Ishikawa (cell line): Measurements from ENCODE around the gene CD79B.

Source experiments
- CEBPB ChIP-seq: IDR thresholded peaks from 2 replicates; pipeline ENCODE4 v1.6.1; 2012
- CREB1 ChIP-seq: IDR thresholded peaks from 2 replicates; pipeline ENCODE4 v1.6.1; 2012; ENCODE audit warnings: low read depth
- EGR1 ChIP-seq: IDR thresholded peaks from 2 replicates; pipeline ENCODE4 v1.6.1; 2012
- EP300 ChIP-seq: IDR thresholded peaks from 2 replicates; pipeline ENCODE4 v1.6.1; 2012; ENCODE audit warnings: borderline replicate concordance
- NFIC ChIP-seq: IDR thresholded peaks from 2 replicates; pipeline ENCODE4 v1.6.1; 2012
- RAD21 ChIP-seq: IDR thresholded peaks from 2 replicates; pipeline ENCODE4 v1.6.1; 2012; ENCODE audit warnings: low read depth
- TAF1 ChIP-seq: IDR thresholded peaks from 2 replicates; pipeline ENCODE4 v1.6.1; 2012; ENCODE audit warnings: low read depth, mild to moderate bottlenecking
- TCF12 ChIP-seq: IDR thresholded peaks from 2 replicates; pipeline ENCODE4 v1.6.1; 2012; ENCODE audit warnings: low read depth
- YY1 ChIP-seq: IDR thresholded peaks from 2 replicates; pipeline ENCODE4 v1.6.1; 2012; ENCODE audit warnings: low read depth
- TF ChIP-seq, protein P1 (sequence below): IDR thresholded peaks from 2 replicates; pipeline ENCODE4 v1.6.1; 2012
- TF ChIP-seq, protein P2 (sequence below): IDR thresholded peaks from 2 replicates; pipeline ENCODE4 v1.6.1; 2012; ENCODE audit warnings: low read depth, mild to moderate bottlenecking

DNA sequence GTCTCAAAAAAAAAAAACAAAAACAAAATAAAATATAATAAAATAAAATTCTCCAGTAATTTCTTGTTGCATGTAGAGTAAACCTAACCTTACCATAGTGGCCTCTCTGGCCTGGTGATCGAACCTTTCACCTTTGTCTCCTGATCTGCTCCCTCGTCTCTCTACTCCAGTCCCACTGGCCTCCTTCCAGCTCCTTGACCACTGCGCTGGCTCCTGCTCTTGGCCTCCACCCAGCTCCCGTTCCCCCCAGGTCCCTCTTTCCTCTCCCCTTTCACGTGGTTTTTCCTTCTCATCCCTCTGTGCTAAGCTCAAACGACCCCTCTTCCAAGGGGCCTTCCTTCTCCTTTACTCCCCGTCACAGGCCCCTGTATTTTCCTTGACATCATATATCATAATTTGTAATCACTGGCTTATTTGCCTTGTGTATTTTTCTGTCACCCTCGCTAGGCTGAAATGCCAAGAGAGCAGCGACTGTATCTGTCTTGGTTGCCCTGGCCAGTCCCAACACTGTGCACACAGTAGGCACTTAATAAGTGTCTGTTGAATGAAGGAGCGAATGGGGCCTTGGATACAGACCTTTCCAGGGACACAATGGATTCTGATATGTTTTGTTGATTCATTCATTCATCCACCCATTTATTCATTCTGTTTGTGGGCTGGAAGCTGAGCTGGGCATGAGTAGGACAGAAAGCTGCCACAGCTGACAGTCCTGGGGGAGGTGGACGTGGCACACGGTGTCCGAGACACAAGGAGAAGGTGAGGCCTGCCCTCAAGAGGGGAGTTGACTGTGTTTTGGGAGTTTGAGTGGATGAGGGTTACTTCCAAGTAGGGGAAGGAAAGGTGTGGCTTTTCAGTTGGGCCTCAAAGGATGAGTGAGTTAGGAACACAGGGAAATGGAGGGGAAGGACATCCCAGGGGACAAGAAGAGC lies 46.4 kb upstream of the CD79B start:
- no peak for TF ChIP-seq NFIC
- no peak for TF ChIP-seq EGR1
- no peak for TF ChIP-seq CREB1
- TF ChIP-seq, protein P1, sequence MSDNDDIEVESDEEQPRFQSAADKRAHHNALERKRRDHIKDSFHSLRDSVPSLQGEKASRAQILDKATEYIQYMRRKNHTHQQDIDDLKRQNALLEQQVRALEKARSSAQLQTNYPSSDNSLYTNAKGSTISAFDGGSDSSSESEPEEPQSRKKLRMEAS = no peak
- no peak for TF ChIP-seq EP300
- no peak for TF ChIP-seq TAF1
- no peak for TF ChIP-seq TCF12
- TF ChIP-seq YY1 = no peak
- TF ChIP-seq, protein P2, sequence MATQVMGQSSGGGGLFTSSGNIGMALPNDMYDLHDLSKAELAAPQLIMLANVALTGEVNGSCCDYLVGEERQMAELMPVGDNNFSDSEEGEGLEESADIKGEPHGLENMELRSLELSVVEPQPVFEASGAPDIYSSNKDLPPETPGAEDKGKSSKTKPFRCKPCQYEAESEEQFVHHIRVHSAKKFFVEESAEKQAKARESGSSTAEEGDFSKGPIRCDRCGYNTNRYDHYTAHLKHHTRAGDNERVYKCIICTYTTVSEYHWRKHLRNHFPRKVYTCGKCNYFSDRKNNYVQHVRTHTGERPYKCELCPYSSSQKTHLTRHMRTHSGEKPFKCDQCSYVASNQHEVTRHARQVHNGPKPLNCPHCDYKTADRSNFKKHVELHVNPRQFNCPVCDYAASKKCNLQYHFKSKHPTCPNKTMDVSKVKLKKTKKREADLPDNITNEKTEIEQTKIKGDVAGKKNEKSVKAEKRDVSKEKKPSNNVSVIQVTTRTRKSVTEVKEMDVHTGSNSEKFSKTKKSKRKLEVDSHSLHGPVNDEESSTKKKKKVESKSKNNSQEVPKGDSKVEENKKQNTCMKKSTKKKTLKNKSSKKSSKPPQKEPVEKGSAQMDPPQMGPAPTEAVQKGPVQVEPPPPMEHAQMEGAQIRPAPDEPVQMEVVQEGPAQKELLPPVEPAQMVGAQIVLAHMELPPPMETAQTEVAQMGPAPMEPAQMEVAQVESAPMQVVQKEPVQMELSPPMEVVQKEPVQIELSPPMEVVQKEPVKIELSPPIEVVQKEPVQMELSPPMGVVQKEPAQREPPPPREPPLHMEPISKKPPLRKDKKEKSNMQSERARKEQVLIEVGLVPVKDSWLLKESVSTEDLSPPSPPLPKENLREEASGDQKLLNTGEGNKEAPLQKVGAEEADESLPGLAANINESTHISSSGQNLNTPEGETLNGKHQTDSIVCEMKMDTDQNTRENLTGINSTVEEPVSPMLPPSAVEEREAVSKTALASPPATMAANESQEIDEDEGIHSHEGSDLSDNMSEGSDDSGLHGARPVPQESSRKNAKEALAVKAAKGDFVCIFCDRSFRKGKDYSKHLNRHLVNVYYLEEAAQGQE = no peak
- no peak for TF ChIP-seq RAD21
- TF ChIP-seq CEBPB = no peak
